Transverse colon (tissue), 4 donors: ENCODE results near the gene MXD4. TPM values are rescaled to one million over a fixed set of nuclear protein-coding genes. Genes with fewer than 3 reads are reported as not detected.
"Not testable (repeated sequence)": the region's sequence is repeated elsewhere in the genome, so short reads cannot be mapped to it uniquely, and the experiment has no call there.

Source experiments
- DNase-seq: peaks from one replicate; pipeline ENCODE4 v3.0.0-alpha.2; 2019
- H3K27ac ChIP-seq, 4 donors: fragments of 200-600 bp; sonication (generic); 2 replicates each; pipeline ENCODE4 v1.5.1; 2016 to 2018; ENCODE audit warnings: inconsistent platforms in 4 of 4
- H3K27me3 ChIP-seq: fragments of 200-600 bp; sonication (generic); 2 replicates; pipeline ENCODE4 v1.5.1; 2017; ENCODE audit warnings: inconsistent platforms
- H3K36me3 ChIP-seq, 4 donors: fragments of 200-600 bp; sonication (generic); 2 replicates each; pipeline ENCODE4 v1.5.1; 2017 to 2019; ENCODE audit warnings: inconsistent platforms in 4 of 4
- H3K4me1 ChIP-seq, 4 donors: fragments of 200-600 bp; sonication (generic); 2 replicates each; pipeline ENCODE4 v1.5.1; 2017 to 2020; ENCODE audit warnings: inconsistent platforms in 4 of 4
- H3K4me3 ChIP-seq, 4 donors: fragments of 200-600 bp; sonication (generic); 1 replicate in 1 of 4; 2 replicates in 3 of 4; pipeline versions ENCODE4 v1.5.1 to v1.6.1; 2017 to 2019; ENCODE audit warnings: inconsistent platforms in 4 of 4
- H3K9me3 ChIP-seq, 2 donors: fragments of 200-600 bp; sonication (generic); 2 replicates each; pipeline ENCODE4 v1.5.1; 2017 to 2019; ENCODE audit warnings: inconsistent platforms in 2 of 2
- CTCF ChIP-seq, 5 experiments: fragments of 200-600 bp in 3 of 5; fragments of 450-650 bp in 2 of 5; sonication (generic) in 3 of 5; IDR thresholded peaks; 1 replicate in 2 of 5; 2 replicates in 3 of 5; pipeline ENCODE4 v1.5.1; 2016 to 2017; ENCODE audit warnings: antibody characterized with exemption in 5 of 5, inconsistent platforms in 3 of 5, mild to moderate bottlenecking in 2 of 5, moderate library complexity in 1 of 5
- EP300 ChIP-seq: sonication (generic); formaldehyde crosslinking; IDR thresholded peaks from one replicate; pipeline ENCODE4 v1.6.1; 2017; ENCODE audit warnings: antibody characterized with exemption, low read depth
- POLR2A ChIP-seq: fragments of 450-650 bp; IDR thresholded peaks from one replicate; pipeline ENCODE4 v1.6.1; 2016; ENCODE audit warnings: antibody characterized with exemption, mild to moderate bottlenecking, moderate library complexity
- POLR2AphosphoS5 ChIP-seq, 3 donors: sonication (generic); formaldehyde crosslinking; IDR thresholded peaks; one replicate each; pipeline ENCODE4 v1.6.1; 2016; ENCODE audit warnings: antibody characterized with exemption in 3 of 3
- WGBS, 2 donors: methylation state at CpG; one replicate each; pipeline ENCODE4 v1.1.5; 2018; ENCODE audit warnings: low coverage in 1 of 2; 5-methylcytosine and 5-hydroxymethylcytosine counted together
- in situ Hi-C, 4 donors: fragments of 200-750 bp; cut with MboI; loops; one replicate each; pipeline versions ENCODE4 v1.15.0 to v1.15.1; 2017; ENCODE audit warnings: low sequenced_read_pairs in 3 of 4, low pct_ligation_motif_present in 1 of 4, low pct_unique_long_range_greater_than_20kb in 1 of 4
- intact Hi-C: fragments of 100-400 bp; cut with DNase I; formaldehyde crosslinking; loops from one replicate; pipeline ENCODE4 v1.15.1; 2023; ENCODE audit warnings: low total_unique reads
- total RNA-seq, 4 donors: library from RNA; depleted of rRNA; stranded (reverse); fragments of >200 nt; gene quantifications; one replicate each; pipeline ENCODE4 v1.1.0, GENCODE V29; 2016

The MXD4 gene
- total RNA-seq, 4 donors from 2014 or later: 48.1 to 101 (median 57.7) TPM

- in situ Hi-C loops: loop anchor here in 3 of 4 donors (10.0 to 25.0 kb wide), 3 partner anchors 52 to 222 kb away; no protein-coding TSS in a partner anchor
- no peaks in the 10 kb centered on the region for H3K27me3 ChIP-seq
- H3K27ac ChIP-seq: no peak overlapping the region
- TF ChIP-seq EP300 (no peak), POLR2AphosphoS5 (IDR thresholded peaks at IDR 0.05) (no peak), CTCF (IDR thresholded peaks at IDR 0.05) (no peak), POLR2A (no peak)
- 93% methylated on average over 2 of the region's 2 CpGs; no CpG with 5 or more reads in 1 of the 2 donors for WGBS, 2 donors
- no peak for DNase-seq
- H3K4me1 ChIP-seq: no peaks in the 10 kb centered on the region
- intact Hi-C loops: no loop called here
- H3K4me3 ChIP-seq: no peak overlapping the region
- H3K36me3 ChIP-seq: no peaks in the 10 kb centered on the region
- no peaks in the 10 kb centered on the region for H3K9me3 ChIP-seq
These were observed 39.1 kb downstream of the MXD4 start for GRCh38 chr4:2222838-2223237.

GRCh38 chr4:2221378-2221777 lies 40.5 kb downstream of the MXD4 start:
- H3K36me3 ChIP-seq, H3K9me3 ChIP-seq, DNase-seq, H3K4me1 ChIP-seq, intact Hi-C loops, H3K4me3 ChIP-seq, H3K27me3 ChIP-seq, H3K27ac ChIP-seq: not testable (repeated sequence)
- 78% methylated on average over 4 of the region's 4 CpGs; no CpG with 5 or more reads in 1 of the 2 donors for WGBS, 2 donors
- in situ Hi-C loops: loop anchor here in 3 of 4 donors (10.0 to 25.0 kb wide), 3 partner anchors 53 to 223 kb away; no protein-coding TSS in a partner anchor

GRCh38 chr4:2220016-2220630 lies 41.8 kb downstream of the MXD4 start:
- H3K4me3 ChIP-seq: no peak overlapping the region
- in situ Hi-C loops: loop anchor here in 3 of 4 donors (10.0 to 25.0 kb wide), 3 partner anchors 55 to 225 kb away; no protein-coding TSS in a partner anchor
- TF ChIP-seq CTCF (IDR thresholded peaks at IDR 0.05) (peak; percentile 79 to 82 (median 79)), EP300 (no peak)
- no peaks in the 10 kb centered on the region for H3K36me3 ChIP-seq
- DNase-seq: peak; percentile 75
- no peaks in the 10 kb centered on the region for H3K27me3 ChIP-seq
- H3K4me1 ChIP-seq: no peaks in the 10 kb centered on the region
- H3K9me3 ChIP-seq: no peaks in the 10 kb centered on the region
- intact Hi-C loops: no loop called here
- no peak overlapping the region for H3K27ac ChIP-seq
- 9 to 20% methylated on average over 3 to 10 of the region's 10 CpGs for WGBS, 2 donors

GRCh38 chr4:2219233-2219760 lies 42.6 kb downstream of the MXD4 start:
- no peak for DNase-seq
- Histone ChIP-seq H3K36me3 (no peaks in the 10 kb centered on the region), H3K4me3 (no peak overlapping the region), H3K27ac (no peak overlapping the region), H3K9me3 (no peaks in the 10 kb centered on the region), H3K4me1 (no peaks in the 10 kb centered on the region), H3K27me3 (no peaks in the 10 kb centered on the region)
- no peak for TF ChIP-seq POLR2A
- no peak for TF ChIP-seq EP300
- no peak for TF ChIP-seq POLR2AphosphoS5 (IDR thresholded peaks at IDR 0.05)
- no peak for TF ChIP-seq CTCF (IDR thresholded peaks at IDR 0.05)
- WGBS, 2 donors: 95% methylated on average over 6 of the region's 6 CpGs; no CpG with 5 or more reads in 1 of the 2 donors
- in situ Hi-C loops: loop anchor here in 1 of 4 donors (25.0 kb wide), 1 partner anchor 218 kb away; no protein-coding TSS in a partner anchor
- intact Hi-C loops: loop anchor here (10.0 kb wide), 1 partner anchor 226 kb away; no protein-coding TSS in a partner anchor
